GM21786 (cell line): ENCODE data around the gene ZP4.
"Not testable (repeated sequence)": the region's sequence is repeated elsewhere in the genome, so short reads cannot be mapped to it uniquely, and the experiment has no call there.

Experiments used
- ATAC-seq: cut with Tn5 transposase; IDR thresholded peaks from one replicate; pipeline ENCODE4 v1.9.1; 2021; ENCODE audit not compliant: unreplicated experiment

The ZP4 gene

GRCh38 chr1:237877631-237878030 lies 13.1 kb downstream of the ZP4 start:
- ATAC-seq: no peak

- no peak for ATAC-seq
Measured at GRCh38 chr1:237875291-237875690, 15.4 kb downstream of the ZP4 start.

GRCh38 chr1:237873487-237874211 lies 17.1 kb downstream of the ZP4 start:
- no peak for ATAC-seq

GRCh38 chr1:237868817-237869600 lies 21.7 kb downstream of the ZP4 start:
- ATAC-seq: no peak

- ATAC-seq: no peak
Measured at GRCh38 chr1:237867380-237867888, 23.3 kb downstream of the ZP4 start.

- ATAC-seq: no peak
Measured at GRCh38 chr1:237864338-237865244, 26.1 kb downstream of the ZP4 start.

GRCh38 chr1:237863234-237863633 lies 27.5 kb downstream of the ZP4 start:
- ATAC-seq: no peak

- ATAC-seq: no peak
Measured at GRCh38 chr1:237861944-237862343, 28.8 kb downstream of the ZP4 start.

- no peak for ATAC-seq
Measured at GRCh38 chr1:237858992-237859391, 31.7 kb downstream of the ZP4 start.

- ATAC-seq: no peak
Measured at GRCh38 chr1:237857455-237857854, 33.3 kb downstream of the ZP4 start.

- no peak for ATAC-seq
Measured at GRCh38 chr1:237852342-237852741, 38.4 kb downstream of the ZP4 start.

GRCh38 chr1:237851210-237851845 lies 39.4 kb downstream of the ZP4 start:
- ATAC-seq: peak; percentile 72

GRCh38 chr1:237843516-237843915 lies 47.2 kb downstream of the ZP4 start:
- not testable (repeated sequence) for ATAC-seq

GRCh38 chr1:237841485-237841884 lies 49.2 kb downstream of the ZP4 start:
- no peak for ATAC-seq

- no peak for ATAC-seq
Measured at GRCh38 chr1:237838904-237839534, 51.7 kb downstream of the ZP4 start.

- ATAC-seq: no peak
Measured at GRCh38 chr1:237838320-237838719, 52.4 kb downstream of the ZP4 start.

GRCh38 chr1:237834461-237834860 lies 56.3 kb downstream of the ZP4 start:
- ATAC-seq: no peak

- ATAC-seq: no peak
Measured at GRCh38 chr1:237834048-237834447, 56.7 kb downstream of the ZP4 start.

GRCh38 chr1:237832858-237833257 lies 57.9 kb downstream of the ZP4 start:
- no peak for ATAC-seq
